Smooth muscle cell (in vitro differentiated cells): ENCODE results near the gene SH3RF3. TPM values are rescaled to one million over a fixed set of nuclear protein-coding genes. Genes with fewer than 3 reads are reported as not detected.

ENCODE experiments used
- DNase-seq: peaks from one replicate; lab custom pipeline; 2025; ENCODE audit not compliant: unreplicated experiment; lab: John Stamatoyannopoulos, UW
- H2AFZ ChIP-seq: fragments of 200-600 bp; sonication (generic); 2 replicates; pipeline ENCODE4 v1.6.0; 2016; ENCODE audit warnings: antibody characterized with exemption, low read depth, mild to moderate bottlenecking
- H3F3A ChIP-seq: fragments of 200-600 bp; sonication (generic); 2 replicates; pipeline ENCODE4 v1.6.0; 2017; ENCODE audit warnings: antibody characterized with exemption, low read depth
- H3K27ac ChIP-seq: fragments of 200-600 bp; sonication (generic); 2 replicates; pipeline ENCODE4 v1.5.1; 2016; ENCODE audit warnings: low read depth, mild to moderate bottlenecking
- H3K27me3 ChIP-seq: fragments of 200-600 bp; sonication (generic); 2 replicates; pipeline ENCODE4 v1.6.1; 2016; ENCODE audit warnings: low read depth, mild to moderate bottlenecking
- H3K36me3 ChIP-seq: fragments of 200-600 bp; sonication (generic); 2 replicates; pipeline ENCODE4 v1.5.1; 2016; ENCODE audit warnings: low read depth
- H3K4me1 ChIP-seq: fragments of 200-600 bp; sonication (generic); 2 replicates; pipeline ENCODE4 v1.5.1; 2016; ENCODE audit warnings: low read depth
- H3K4me2 ChIP-seq: fragments of 200-600 bp; sonication (generic); 2 replicates; pipeline ENCODE4 v1.6.0; 2016; ENCODE audit warnings: mild to moderate bottlenecking
- H3K4me3 ChIP-seq: fragments of 200-600 bp; sonication (generic); 2 replicates; pipeline ENCODE4 v1.5.1; 2016; ENCODE audit warnings: mild to moderate bottlenecking
- H3K79me2 ChIP-seq: fragments of 200-600 bp; sonication (generic); 2 replicates; pipeline ENCODE4 v1.6.0; 2016; ENCODE audit warnings: low read depth, mild to moderate bottlenecking
- H3K9ac ChIP-seq: fragments of 200-600 bp; sonication (generic); 2 replicates; pipeline ENCODE4 v1.6.0; 2016; ENCODE audit warnings: low read depth
- H3K9me3 ChIP-seq: fragments of 200-600 bp; sonication (generic); replicated peaks from 2 replicates; pipeline ENCODE4 v1.5.1; 2016; ENCODE audit warnings: low read depth
- H4K20me1 ChIP-seq: fragments of 200-600 bp; sonication (generic); 2 replicates; pipeline ENCODE4 v1.6.0; 2016; ENCODE audit warnings: low read depth
- CTCF ChIP-seq: fragments of 200-600 bp; sonication (generic); IDR thresholded peaks from 2 replicates; pipeline ENCODE4 v1.5.1; 2017; ENCODE audit warnings: borderline replicate concordance, mild to moderate bottlenecking, antibody characterized with exemption; ENCODE audit not compliant: insufficient read depth, poor library complexity, severe bottlenecking
- WGBS: methylation state at CpG from one replicate; pipeline ENCODE4 v1.1.7; 2016; ENCODE audit warnings: low lambda C conversion rate; 5-methylcytosine and 5-hydroxymethylcytosine counted together
- polyA plus RNA-seq: library from polyadenylated mRNA; unstranded; fragments of >200 nt; fragmentation: Nextera tagmentation; extraction: Ambion mirVana; gene quantifications from 2 replicates; pipeline ENCODE4 v1.2.1, GENCODE V29; 2016
- total RNA-seq: library from RNA; depleted of rRNA; stranded (reverse); fragments of >200 nt; gene quantifications from 2 replicates; pipeline ENCODE4 v1.2.3, GENCODE V29; 2014

Gene SH3RF3
- total and polyA plus RNA-seq, 2 experiments from 2014 or later: 6.6 to 11.8 TPM

GRCh38 chr2:109341355-109342255, 212.6 kb downstream of the SH3RF3 start:
- no peak for DNase-seq

DNA sequence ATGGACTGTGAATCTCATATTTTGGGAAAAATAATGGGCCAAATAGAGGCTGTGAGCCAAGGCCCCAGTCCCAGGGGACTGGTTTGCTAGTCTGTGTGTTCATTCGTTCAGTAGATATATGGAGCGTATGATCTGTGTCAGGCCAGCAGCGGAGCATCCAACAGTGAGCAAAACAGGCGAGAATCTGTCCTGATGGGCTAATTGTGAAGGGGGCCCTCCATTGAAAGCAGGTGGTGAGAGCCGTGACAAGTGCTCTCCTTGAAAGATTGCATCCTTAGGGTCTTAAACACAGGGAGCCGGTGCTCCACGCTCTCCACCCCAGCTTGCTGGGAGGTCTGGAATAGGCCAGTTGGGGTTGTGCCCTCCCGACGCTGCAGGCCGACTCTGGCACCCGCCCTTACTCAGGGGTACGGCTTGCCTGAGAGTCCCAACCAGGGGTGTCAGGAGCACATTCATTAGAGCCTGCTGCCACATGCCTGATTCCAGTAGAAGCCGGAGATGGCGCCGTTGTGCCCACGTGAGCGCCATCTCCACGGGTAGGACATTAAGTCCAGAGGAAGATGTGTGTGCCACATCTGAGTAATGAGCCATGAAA, 213.3 kb downstream of the SH3RF3 start:
- Histone ChIP-seq H3K79me2 (peaks cover 9% of the 10 kb centered on the region), H4K20me1 (peaks cover 30% of the 10 kb centered on the region)
- WGBS: over 99% methylated on average over 18 of the region's 18 CpGs

More at GRCh38 chr2:109341355-109342255, 212.6 kb downstream of the SH3RF3 start:
- H3K9me3 ChIP-seq: no peaks in the 10 kb centered on the region
- H3K4me1 ChIP-seq: peaks cover 10% of the 10 kb centered on the region
- no peak overlapping the region for H3K4me2 ChIP-seq
- no peaks in the 10 kb centered on the region for H3F3A ChIP-seq
- no peaks in the 10 kb centered on the region for H3K27me3 ChIP-seq
- no peak overlapping the region for H3K9ac ChIP-seq
- no peaks in the 10 kb centered on the region for H3K36me3 ChIP-seq
- H4K20me1 ChIP-seq: peaks cover 22% of the 10 kb centered on the region
- no peak overlapping the region for H3K4me3 ChIP-seq
- H2AFZ ChIP-seq: no peak overlapping the region
- H3K79me2 ChIP-seq: peaks cover 9% of the 10 kb centered on the region
- no peak overlapping the region for H3K27ac ChIP-seq
- TF ChIP-seq CTCF: no peak
- 93% methylated on average over 7 of the region's 7 CpGs for WGBS

DNA sequence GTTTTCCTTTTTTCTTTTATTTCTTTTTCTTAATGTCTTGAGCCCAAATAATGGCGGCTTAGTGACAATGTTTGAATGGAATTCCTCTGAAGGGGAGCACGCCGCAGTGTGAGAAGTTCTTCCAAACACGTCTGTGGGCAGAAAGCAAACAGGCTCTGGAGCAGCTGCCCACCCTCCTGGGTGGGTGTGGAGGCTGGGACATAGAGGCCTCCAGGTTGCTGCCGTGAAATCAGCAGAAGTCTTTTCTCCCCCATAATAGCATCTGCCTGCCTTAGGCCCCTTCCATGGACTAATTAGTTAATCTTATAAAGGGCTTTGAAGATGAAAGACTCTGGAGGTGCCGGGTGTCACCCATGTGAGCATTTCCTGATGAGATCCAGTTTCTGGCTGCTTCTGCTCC, 213.9 kb downstream of the SH3RF3 start:
- Histone ChIP-seq H3K9ac (no peak overlapping the region), H3K9me3 (no peaks in the 10 kb centered on the region), H3K27ac (no peak overlapping the region), H3K36me3 (no peaks in the 10 kb centered on the region), H3K4me2 (no peak overlapping the region), H3K27me3 (no peaks in the 10 kb centered on the region), H3F3A (no peaks in the 10 kb centered on the region), H2AFZ (no peak overlapping the region), H3K79me2 (peaks cover 9% of the 10 kb centered on the region), H4K20me1 (peaks cover 31% of the 10 kb centered on the region), H3K4me1 (peaks cover 7% of the 10 kb centered on the region), H3K4me3 (no peak overlapping the region)
- no peak for DNase-seq
- no peak for TF ChIP-seq CTCF
- WGBS: 48% methylated on average over 6 of the region's 6 CpGs

More for the DNA sequence above, 213.3 kb downstream of the SH3RF3 start:
- Histone ChIP-seq H3K27ac (no peak overlapping the region), H3K27me3 (no peaks in the 10 kb centered on the region), H3K9me3 (no peaks in the 10 kb centered on the region), H3K4me1 (peaks cover 7% of the 10 kb centered on the region), H3F3A (no peaks in the 10 kb centered on the region), H3K36me3 (no peaks in the 10 kb centered on the region), H2AFZ (no peak overlapping the region), H3K9ac (no peak overlapping the region), H3K4me3 (no peak overlapping the region), H3K4me2 (no peak overlapping the region)
- DNase-seq: no peak
- no peak for TF ChIP-seq CTCF
